Measurements from ENCODE around the gene PRDM10.

Gene PRDM10

GRCh38 chr11:130002352-130002845, at the start of gene PRDM10:
TSS of gene PRDM10 (minus strand) at chr11:130002835. CDS start at chr11:129960964, 41,871 bp downstream.
- Histone ChIP-seq H3K27me3 (ENCODE audit: control insufficient read depth, insufficient read depth, low read length) (no peaks in the 10 kb centered on the region), H3K9me3 (ENCODE audit: control insufficient read depth, insufficient read depth, low read length) (no peaks in the 10 kb centered on the region), H3K4me3 (ENCODE audit: low read depth, low read length) (peak within 1 kb of the TSS; percentile 79), H3K9ac (ENCODE audit: low read depth, low read length) (peak within 1 kb of the TSS; percentile 98), H3K4me1 (ENCODE audit: control insufficient read depth, insufficient read depth, low read length) (peaks cover 7% of the 10 kb centered on the region), H3K27ac (ENCODE audit: low read depth, low read length) (peak within 1 kb of the TSS; percentile 98), H3K36me3 (ENCODE audit: control insufficient read depth, insufficient read depth, low read length) (no peaks in the 10 kb centered on the region)

- Histone ChIP-seq H3K36me3 (ENCODE audit: control insufficient read depth, insufficient read depth, low read length) (no peaks in the 10 kb centered on the region), H3K4me3 (ENCODE audit: low read depth, low read length) (no peak overlapping the region)
Observed at GRCh38 chr11:130051082-130051481, 48.4 kb upstream of the PRDM10 start.

GRCh38 chr11:130050257-130050656, 47.6 kb upstream of the PRDM10 start:
- H3K27me3 ChIP-seq (ENCODE audit: control insufficient read depth, insufficient read depth, low read length): no peaks in the 10 kb centered on the region
- no peaks in the 10 kb centered on the region for H3K4me1 ChIP-seq (ENCODE audit: control insufficient read depth, insufficient read depth, low read length)
- H3K4me3 ChIP-seq (ENCODE audit: low read depth, low read length): no peak overlapping the region
- no peaks in the 10 kb centered on the region for H3K36me3 ChIP-seq (ENCODE audit: control insufficient read depth, insufficient read depth, low read length)
- no peak overlapping the region for H3K9ac ChIP-seq (ENCODE audit: low read depth, low read length)
- no peak overlapping the region for H3K27ac ChIP-seq (ENCODE audit: low read depth, low read length)
- H3K9me3 ChIP-seq (ENCODE audit: control insufficient read depth, insufficient read depth, low read length): no peaks in the 10 kb centered on the region

More at GRCh38 chr11:130051082-130051481, 48.4 kb upstream of the PRDM10 start:
- no peaks in the 10 kb centered on the region for H3K27me3 ChIP-seq (ENCODE audit: control insufficient read depth, insufficient read depth, low read length)
- H3K4me1 ChIP-seq (ENCODE audit: control insufficient read depth, insufficient read depth, low read length): no peaks in the 10 kb centered on the region
- H3K9me3 ChIP-seq (ENCODE audit: control insufficient read depth, insufficient read depth, low read length): no peaks in the 10 kb centered on the region
- no peak overlapping the region for H3K9ac ChIP-seq (ENCODE audit: low read depth, low read length)
- H3K27ac ChIP-seq (ENCODE audit: low read depth, low read length): no peak overlapping the region

DNA sequence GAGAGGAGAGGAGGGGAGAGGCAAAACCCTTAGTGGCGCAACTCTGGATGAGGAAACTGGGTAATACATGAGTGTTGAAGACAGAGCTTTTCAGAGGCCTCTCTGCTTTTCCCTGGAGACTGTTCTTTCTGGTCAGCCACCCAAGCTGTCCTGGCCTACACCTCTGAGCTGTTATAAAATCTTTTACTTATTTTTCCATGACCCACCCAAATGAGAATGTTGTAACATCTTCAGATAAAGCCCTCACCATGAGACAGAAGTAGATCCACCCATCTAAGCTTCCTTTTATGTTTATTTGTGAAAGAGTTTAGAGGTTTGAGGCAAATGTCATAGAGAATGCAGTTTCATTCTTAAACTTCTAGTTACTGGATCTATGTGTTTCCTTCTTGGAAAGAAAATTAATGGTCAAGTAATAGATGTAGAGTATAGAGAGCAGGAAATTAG, 46.7 kb upstream of the PRDM10 start:
- Histone ChIP-seq H3K27me3 (ENCODE audit: control insufficient read depth, insufficient read depth, low read length) (no peaks in the 10 kb centered on the region), H3K9ac (ENCODE audit: low read depth, low read length) (no peak overlapping the region), H3K4me1 (ENCODE audit: control insufficient read depth, insufficient read depth, low read length) (no peaks in the 10 kb centered on the region), H3K36me3 (ENCODE audit: control insufficient read depth, insufficient read depth, low read length) (no peaks in the 10 kb centered on the region), H3K27ac (ENCODE audit: low read depth, low read length) (no peak overlapping the region), H3K9me3 (ENCODE audit: control insufficient read depth, insufficient read depth, low read length) (no peaks in the 10 kb centered on the region), H3K4me3 (ENCODE audit: low read depth, low read length) (no peak overlapping the region)

GRCh38 chr11:130047141-130047540, 44.5 kb upstream of the PRDM10 start:
- no peak overlapping the region for H3K4me3 ChIP-seq (ENCODE audit: low read depth, low read length)
- no peaks in the 10 kb centered on the region for H3K36me3 ChIP-seq (ENCODE audit: control insufficient read depth, insufficient read depth, low read length)
- no peaks in the 10 kb centered on the region for H3K27me3 ChIP-seq (ENCODE audit: control insufficient read depth, insufficient read depth, low read length)
- H3K9me3 ChIP-seq (ENCODE audit: control insufficient read depth, insufficient read depth, low read length): no peaks in the 10 kb centered on the region
- no peaks in the 10 kb centered on the region for H3K4me1 ChIP-seq (ENCODE audit: control insufficient read depth, insufficient read depth, low read length)
- no peak overlapping the region for H3K9ac ChIP-seq (ENCODE audit: low read depth, low read length)
- no peak overlapping the region for H3K27ac ChIP-seq (ENCODE audit: low read depth, low read length)

- no peak overlapping the region for H3K4me3 ChIP-seq (ENCODE audit: low read depth, low read length)
- H3K9ac ChIP-seq (ENCODE audit: low read depth, low read length): no peak overlapping the region
- H3K9me3 ChIP-seq (ENCODE audit: control insufficient read depth, insufficient read depth, low read length): no peaks in the 10 kb centered on the region
- no peak overlapping the region for H3K27ac ChIP-seq (ENCODE audit: low read depth, low read length)
- no peaks in the 10 kb centered on the region for H3K4me1 ChIP-seq (ENCODE audit: control insufficient read depth, insufficient read depth, low read length)
- H3K36me3 ChIP-seq (ENCODE audit: control insufficient read depth, insufficient read depth, low read length): no peaks in the 10 kb centered on the region
- H3K27me3 ChIP-seq (ENCODE audit: control insufficient read depth, insufficient read depth, low read length): no peaks in the 10 kb centered on the region
Observed at GRCh38 chr11:130043575-130043974, 40.9 kb upstream of the PRDM10 start.

GRCh38 chr11:130042093-130042591, 39.5 kb upstream of the PRDM10 start:
- Histone ChIP-seq H3K9me3 (ENCODE audit: control insufficient read depth, insufficient read depth, low read length) (no peaks in the 10 kb centered on the region), H3K27me3 (ENCODE audit: control insufficient read depth, insufficient read depth, low read length) (no peaks in the 10 kb centered on the region), H3K4me3 (ENCODE audit: low read depth, low read length) (no peak overlapping the region), H3K4me1 (ENCODE audit: control insufficient read depth, insufficient read depth, low read length) (no peaks in the 10 kb centered on the region), H3K36me3 (ENCODE audit: control insufficient read depth, insufficient read depth, low read length) (no peaks in the 10 kb centered on the region), H3K9ac (ENCODE audit: low read depth, low read length) (no peak overlapping the region), H3K27ac (ENCODE audit: low read depth, low read length) (no peak overlapping the region)

DNA sequence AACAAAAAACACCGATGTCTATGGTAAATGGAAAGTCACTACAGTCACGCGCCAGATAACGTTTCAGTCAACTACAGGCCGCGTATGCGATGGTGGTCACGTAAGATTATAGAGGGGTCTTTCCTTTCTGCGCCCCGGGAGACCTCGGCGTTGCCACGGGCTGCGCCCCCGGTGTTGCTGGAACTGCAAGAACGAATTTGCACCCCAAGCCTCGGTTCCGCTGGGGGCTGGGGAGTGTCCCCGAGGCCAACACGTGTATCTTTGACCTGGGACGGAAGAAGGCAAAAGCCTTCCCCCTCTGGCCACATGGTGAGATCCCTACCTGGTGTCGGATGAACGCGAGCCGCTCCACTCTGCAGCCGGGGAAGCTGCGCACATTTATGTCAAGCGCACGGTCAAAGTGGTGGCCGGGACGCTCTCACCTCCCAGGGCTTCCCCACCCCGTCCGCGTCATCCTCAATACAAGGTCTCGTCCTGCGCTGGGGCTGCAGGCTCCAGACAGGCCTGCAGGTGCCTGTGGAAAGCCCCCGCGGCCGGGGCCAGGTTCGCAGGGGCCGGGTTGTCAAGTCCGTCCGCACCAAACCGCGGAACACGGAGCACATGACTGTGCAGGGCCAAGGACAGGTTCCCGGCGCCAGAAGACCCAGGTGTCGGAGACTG, 37.8 kb upstream of the PRDM10 start:
- no peaks in the 10 kb centered on the region for H3K36me3 ChIP-seq (ENCODE audit: control insufficient read depth, insufficient read depth, low read length)
- H3K9ac ChIP-seq (ENCODE audit: low read depth, low read length): no peak overlapping the region
- H3K27ac ChIP-seq (ENCODE audit: low read depth, low read length): no peak overlapping the region
- H3K4me3 ChIP-seq (ENCODE audit: low read depth, low read length): no peak overlapping the region
- no peaks in the 10 kb centered on the region for H3K27me3 ChIP-seq (ENCODE audit: control insufficient read depth, insufficient read depth, low read length)
- no peaks in the 10 kb centered on the region for H3K4me1 ChIP-seq (ENCODE audit: control insufficient read depth, insufficient read depth, low read length)
- no peaks in the 10 kb centered on the region for H3K9me3 ChIP-seq (ENCODE audit: control insufficient read depth, insufficient read depth, low read length)

DNA sequence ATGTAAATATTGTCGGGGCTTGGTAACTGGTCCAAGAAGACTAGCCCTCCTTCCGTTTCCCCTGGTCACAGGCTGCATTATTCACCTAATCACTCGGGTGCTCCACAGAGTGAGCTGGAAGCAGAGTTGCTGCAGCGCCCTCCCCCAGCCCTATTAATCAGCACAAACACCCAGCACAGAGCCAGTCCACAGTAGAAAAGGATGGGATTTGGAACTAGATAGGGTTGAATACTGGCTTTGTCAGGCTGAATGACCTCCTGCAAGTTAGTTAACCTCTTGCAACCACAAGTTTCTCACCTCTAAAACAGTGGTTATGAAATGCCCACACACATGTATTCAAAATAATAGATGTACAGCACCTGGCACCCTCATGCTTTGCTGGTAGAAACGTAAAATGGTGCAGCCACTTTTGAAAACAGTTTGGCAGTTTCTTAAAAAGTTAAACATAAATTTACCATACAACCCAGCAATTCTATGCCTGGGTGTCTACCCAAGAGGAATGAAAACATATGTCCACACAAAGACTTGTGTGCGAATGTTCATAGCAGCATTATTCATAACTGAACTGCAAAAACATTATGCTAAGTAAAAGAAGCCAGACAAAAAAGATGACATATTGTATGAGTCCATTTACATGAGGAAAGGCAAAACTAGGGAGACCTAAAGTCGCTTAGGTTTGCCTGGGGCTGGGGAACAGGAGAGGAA, 35.4 kb upstream of the PRDM10 start:
- Histone ChIP-seq H3K4me3 (ENCODE audit: low read depth, low read length) (no peak overlapping the region), H3K4me1 (ENCODE audit: control insufficient read depth, insufficient read depth, low read length) (no peaks in the 10 kb centered on the region), H3K9me3 (ENCODE audit: control insufficient read depth, insufficient read depth, low read length) (no peaks in the 10 kb centered on the region), H3K27me3 (ENCODE audit: control insufficient read depth, insufficient read depth, low read length) (no peaks in the 10 kb centered on the region), H3K9ac (ENCODE audit: low read depth, low read length) (no peak overlapping the region), H3K27ac (ENCODE audit: low read depth, low read length) (no peak overlapping the region), H3K36me3 (ENCODE audit: control insufficient read depth, insufficient read depth, low read length) (no peaks in the 10 kb centered on the region)

GRCh38 chr11:130037058-130037457, 34.4 kb upstream of the PRDM10 start:
- no peaks in the 10 kb centered on the region for H3K27me3 ChIP-seq (ENCODE audit: control insufficient read depth, insufficient read depth, low read length)
- H3K9me3 ChIP-seq (ENCODE audit: control insufficient read depth, insufficient read depth, low read length): no peaks in the 10 kb centered on the region
- H3K4me3 ChIP-seq (ENCODE audit: low read depth, low read length): no peak overlapping the region
- H3K9ac ChIP-seq (ENCODE audit: low read depth, low read length): no peak overlapping the region
- H3K27ac ChIP-seq (ENCODE audit: low read depth, low read length): no peak overlapping the region
- no peaks in the 10 kb centered on the region; the same call in 1 of the 2 replicates for H3K4me1 ChIP-seq (ENCODE audit: control insufficient read depth, insufficient read depth, low read length)
- no peaks in the 10 kb centered on the region for H3K36me3 ChIP-seq (ENCODE audit: control insufficient read depth, insufficient read depth, low read length)

- no peak overlapping the region for H3K27ac ChIP-seq (ENCODE audit: low read depth, low read length)
- no peaks in the 10 kb centered on the region for H3K36me3 ChIP-seq (ENCODE audit: control insufficient read depth, insufficient read depth, low read length)
- H3K9ac ChIP-seq (ENCODE audit: low read depth, low read length): no peak overlapping the region
- H3K27me3 ChIP-seq (ENCODE audit: control insufficient read depth, insufficient read depth, low read length): no peaks in the 10 kb centered on the region
- peaks cover under 1% of the 10 kb centered on the region for H3K4me1 ChIP-seq (ENCODE audit: control insufficient read depth, insufficient read depth, low read length)
- H3K9me3 ChIP-seq (ENCODE audit: control insufficient read depth, insufficient read depth, low read length): no peaks in the 10 kb centered on the region
- H3K4me3 ChIP-seq (ENCODE audit: low read depth, low read length): no peak overlapping the region
Observed at GRCh38 chr11:130034236-130034635, 31.6 kb upstream of the PRDM10 start.

Data from HUES48 (cell line).